ENCODE data around the gene MCTP1. TPM values are rescaled to one million over a fixed set of nuclear protein-coding genes. Genes with fewer than 3 reads are reported as not detected.

The MCTP1 gene
- polyA plus RNA-seq, 1 donor (not counting 4 experiments of a cell fraction or from before 2014, with no cell fraction given), result 4.9 TPM

DNA sequence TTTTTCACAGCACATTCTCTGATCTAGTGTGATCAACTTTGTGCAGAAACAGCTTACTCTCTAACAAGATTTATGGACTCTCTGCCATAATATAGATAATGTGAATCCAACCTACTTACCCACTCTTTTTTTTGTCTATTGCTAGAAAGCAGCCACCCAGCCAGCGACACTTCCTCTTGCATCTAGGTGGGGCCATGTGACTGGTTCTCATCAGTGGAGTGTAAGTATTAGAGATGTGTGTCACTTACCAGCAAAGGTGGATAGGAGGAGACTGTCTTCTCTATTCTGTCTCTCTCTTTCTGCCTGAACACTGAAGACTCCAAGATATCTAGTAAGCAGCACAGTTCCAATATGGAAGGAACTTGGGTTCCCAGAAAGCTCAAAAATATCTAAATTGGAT lies 174.8 kb downstream of the MCTP1 start:
- TF ChIP-seq, protein P1, sequence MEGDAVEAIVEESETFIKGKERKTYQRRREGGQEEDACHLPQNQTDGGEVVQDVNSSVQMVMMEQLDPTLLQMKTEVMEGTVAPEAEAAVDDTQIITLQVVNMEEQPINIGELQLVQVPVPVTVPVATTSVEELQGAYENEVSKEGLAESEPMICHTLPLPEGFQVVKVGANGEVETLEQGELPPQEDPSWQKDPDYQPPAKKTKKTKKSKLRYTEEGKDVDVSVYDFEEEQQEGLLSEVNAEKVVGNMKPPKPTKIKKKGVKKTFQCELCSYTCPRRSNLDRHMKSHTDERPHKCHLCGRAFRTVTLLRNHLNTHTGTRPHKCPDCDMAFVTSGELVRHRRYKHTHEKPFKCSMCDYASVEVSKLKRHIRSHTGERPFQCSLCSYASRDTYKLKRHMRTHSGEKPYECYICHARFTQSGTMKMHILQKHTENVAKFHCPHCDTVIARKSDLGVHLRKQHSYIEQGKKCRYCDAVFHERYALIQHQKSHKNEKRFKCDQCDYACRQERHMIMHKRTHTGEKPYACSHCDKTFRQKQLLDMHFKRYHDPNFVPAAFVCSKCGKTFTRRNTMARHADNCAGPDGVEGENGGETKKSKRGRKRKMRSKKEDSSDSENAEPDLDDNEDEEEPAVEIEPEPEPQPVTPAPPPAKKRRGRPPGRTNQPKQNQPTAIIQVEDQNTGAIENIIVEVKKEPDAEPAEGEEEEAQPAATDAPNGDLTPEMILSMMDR (optimal IDR thresholded peaks at IDR 0.05 in 1 of 3, IDR thresholded peaks at IDR 0.05 in 1 of 3, conservative IDR thresholded peaks at IDR 0.05 in 1 of 3; ENCODE audit: extremely low read depth in 1 of 3, insufficient read depth in 2 of 3, low read length in 3 of 3), result no peak
- TF ChIP-seq EZH2 (IDR thresholded peaks at IDR 0.05; ENCODE audit: low read length), result no peak
- H3K4me3 ChIP-seq (ENCODE audit: control insufficient read depth in 2 of 3, extremely low read depth in 1 of 3, insufficient read depth in 2 of 3, low read depth in 1 of 3, low read length in 3 of 3), result no peak overlapping the region
- H3K27me3 ChIP-seq (ENCODE audit: control insufficient read depth, extremely low read depth, insufficient read depth, low read length), result no peaks in the 10 kb centered on the region
- H3K36me3 ChIP-seq (ENCODE audit: control insufficient read depth in 2 of 2, extremely low read depth in 1 of 2, insufficient read depth in 2 of 2, low read length in 2 of 2), result no peaks in the 10 kb centered on the region
- no peaks in the 10 kb centered on the region for H3K4me1 ChIP-seq (ENCODE audit: control insufficient read depth, extremely low read depth, insufficient read depth, low read length)
- FAIRE-seq (no peak), DNase-seq (ENCODE audit: low read depth, low spot score) (no peak)
- dilution Hi-C loops (cut with MboI; ENCODE audit: extremely low pct_ligation_motif_present, low sequenced_read_pairs), result no loop called here
- no peaks in the 10 kb centered on the region for H4K20me1 ChIP-seq (ENCODE audit: control insufficient read depth, extremely low read depth, insufficient read depth, low read length)
- no peaks in the 10 kb centered on the region for H3K79me2 ChIP-seq (ENCODE audit: control insufficient read depth, insufficient read depth, low read length)
- H3K9me1 ChIP-seq (ENCODE audit: control insufficient read depth, extremely low read depth, insufficient read depth, low read length), result no peaks in the 10 kb centered on the region
- no peak overlapping the region for H3K27ac ChIP-seq (ENCODE audit: control insufficient read depth, insufficient read depth, low read length)
- no peak overlapping the region for H2AFZ ChIP-seq (ENCODE audit: control insufficient read depth, low read length)
- H3K9me3 ChIP-seq (ENCODE audit: control insufficient read depth, low read depth, low read length), result no peaks in the 10 kb centered on the region
- H3K9ac ChIP-seq (ENCODE audit: control insufficient read depth, extremely low read depth, insufficient read depth, low read length), result no peak overlapping the region
- no peak overlapping the region for H3K4me2 ChIP-seq (ENCODE audit: control insufficient read depth, extremely low read depth, insufficient read depth, low read depth, low read length)

DNA sequence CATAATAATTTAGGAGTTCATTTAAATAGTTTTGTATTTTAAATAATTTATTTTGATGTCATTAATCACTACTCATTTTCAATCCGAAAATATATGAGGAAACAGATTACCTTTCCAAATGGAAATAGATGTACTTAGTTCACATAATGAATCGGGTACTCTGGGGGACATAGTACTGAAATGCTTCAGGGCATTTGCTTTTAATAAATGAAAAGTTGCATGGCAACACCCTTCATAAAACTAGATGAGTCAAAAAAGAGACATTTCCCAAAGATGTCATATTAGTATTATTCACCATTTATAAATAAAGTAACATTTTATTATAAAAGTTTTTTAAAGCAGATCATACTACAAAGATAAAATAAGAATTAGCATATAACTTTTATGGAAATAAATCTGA lies 177.8 kb downstream of the MCTP1 start:
- H2AFZ ChIP-seq (ENCODE audit: control insufficient read depth, low read length), result no peak overlapping the region
- no peaks in the 10 kb centered on the region for H3K9me1 ChIP-seq (ENCODE audit: control insufficient read depth, extremely low read depth, insufficient read depth, low read length)
- no peaks in the 10 kb centered on the region for H4K20me1 ChIP-seq (ENCODE audit: control insufficient read depth, extremely low read depth, insufficient read depth, low read length)
- no peak overlapping the region for H3K27ac ChIP-seq (ENCODE audit: control insufficient read depth, insufficient read depth, low read length)
- no peaks in the 10 kb centered on the region for H3K9me3 ChIP-seq (ENCODE audit: control insufficient read depth, low read depth, low read length)
- FAIRE-seq (no peak), DNase-seq (ENCODE audit: low read depth, low spot score) (no peak)
- no peaks in the 10 kb centered on the region for H3K36me3 ChIP-seq (ENCODE audit: control insufficient read depth in 2 of 2, extremely low read depth in 1 of 2, insufficient read depth in 2 of 2, low read length in 2 of 2)
- no peaks in the 10 kb centered on the region for H3K4me1 ChIP-seq (ENCODE audit: control insufficient read depth, extremely low read depth, insufficient read depth, low read length)
- TF ChIP-seq, protein P1 (optimal IDR thresholded peaks at IDR 0.05 in 1 of 3, IDR thresholded peaks at IDR 0.05 in 1 of 3, conservative IDR thresholded peaks at IDR 0.05 in 1 of 3; ENCODE audit: extremely low read depth in 1 of 3, insufficient read depth in 2 of 3, low read length in 3 of 3), result no peak
- TF ChIP-seq EZH2 (IDR thresholded peaks at IDR 0.05; ENCODE audit: low read length), result no peak
- no peak overlapping the region for H3K4me2 ChIP-seq (ENCODE audit: control insufficient read depth, extremely low read depth, insufficient read depth, low read depth, low read length)
- no peaks in the 10 kb centered on the region for H3K79me2 ChIP-seq (ENCODE audit: control insufficient read depth, insufficient read depth, low read length)
- H3K4me3 ChIP-seq (ENCODE audit: control insufficient read depth in 2 of 3, extremely low read depth in 1 of 3, insufficient read depth in 2 of 3, low read depth in 1 of 3, low read length in 3 of 3), result no peak overlapping the region
- no peaks in the 10 kb centered on the region for H3K27me3 ChIP-seq (ENCODE audit: control insufficient read depth, extremely low read depth, insufficient read depth, low read length)
- dilution Hi-C loops (cut with MboI; ENCODE audit: extremely low pct_ligation_motif_present, low sequenced_read_pairs), result no loop called here
- no peak overlapping the region for H3K9ac ChIP-seq (ENCODE audit: control insufficient read depth, extremely low read depth, insufficient read depth, low read length)
